ENCODE measurements around the gene S100P.

DNA sequence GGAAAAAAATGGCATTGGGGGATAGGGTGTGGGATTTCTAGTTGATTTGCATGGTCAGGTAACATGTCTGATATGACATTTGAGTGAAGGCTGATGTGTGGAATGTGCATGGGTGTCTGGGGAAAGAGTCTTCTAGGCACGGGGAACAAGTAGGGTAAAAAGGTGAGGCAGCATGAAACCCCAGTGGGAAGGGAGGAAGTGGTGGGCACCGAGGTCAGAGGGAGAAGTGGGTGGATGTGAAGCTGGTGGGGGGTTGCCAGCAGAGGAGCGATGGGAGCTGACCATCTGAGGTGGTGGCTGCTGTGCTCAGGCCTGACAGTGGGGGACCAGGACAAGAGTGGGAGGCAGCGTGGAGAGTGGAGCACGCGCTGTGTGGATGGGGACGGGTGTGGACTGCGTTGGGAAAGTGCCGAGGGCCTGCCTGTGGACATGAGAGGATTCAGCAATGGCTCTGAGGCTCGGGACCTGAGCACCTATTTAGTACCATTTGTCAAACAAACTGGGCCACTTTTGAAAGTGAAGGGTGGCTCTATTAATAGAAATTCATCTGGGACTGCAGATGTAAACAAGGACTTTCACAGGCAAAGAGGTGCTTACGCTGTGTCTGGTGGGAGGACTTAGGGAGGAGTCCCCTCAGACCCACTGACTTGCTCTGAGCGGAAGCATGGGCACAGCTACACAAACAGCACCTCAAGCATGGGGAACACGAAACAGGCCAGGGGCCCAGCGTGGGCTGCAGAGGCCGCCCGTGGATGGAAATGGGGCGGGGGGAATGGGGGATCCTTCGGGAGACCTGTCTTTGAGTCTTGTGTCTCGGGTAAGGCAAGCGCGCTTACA lies 16.7 kb upstream of the S100P start:
- TF ChIP-seq POLR2AphosphoS5 (IDR thresholded peaks at IDR 0.05; ENCODE audit: low read depth, low read length) (no peak), POLR2A (IDR thresholded peaks at IDR 0.05; ENCODE audit: low read depth, low read length) (no peak), SPI1 (IDR thresholded peaks at IDR 0.05; ENCODE audit: low read depth, low read length) (no peak), TAF1 (IDR thresholded peaks at IDR 0.05; ENCODE audit: low read depth, low read length) (no peak)

Measured in GM12891 (cell line).